Measurements from ENCODE around the gene BNIP3. TPM values are rescaled to one million over a fixed set of nuclear protein-coding genes. Genes with fewer than 3 reads are reported as not detected.

Gene BNIP3
- polyA plus RNA-seq, 2 donors, result 17.4 to 23.9 TPM

- no peak overlapping the region for H3K27ac ChIP-seq (ENCODE audit: low read depth in 2 of 2, low read length in 1 of 2)
Observed at GRCh38 chr10:131946880-131947279, 34.8 kb downstream of the BNIP3 start.

GRCh38 chr10:131946321-131946751, 35.4 kb downstream of the BNIP3 start:
- no peak overlapping the region for H3K4me3 ChIP-seq (ENCODE audit: low read depth in 1 of 2, low read length in 2 of 2)
- peaks cover 7% of the 10 kb centered on the region in 2 donors for H3K4me1 ChIP-seq (ENCODE audit: control insufficient read depth in 2 of 2, insufficient read depth in 2 of 2, low read length in 1 of 2)
- no peaks in the 10 kb centered on the region for H3K27me3 ChIP-seq (ENCODE audit: control insufficient read depth in 1 of 2, insufficient read depth in 2 of 2, low read length in 2 of 2)
- no peaks in the 10 kb centered on the region for H3K9me3 ChIP-seq (ENCODE audit: control insufficient read depth in 2 of 2, insufficient read depth in 1 of 2, low read depth in 1 of 2, low read length in 1 of 2)
- no peak overlapping the region for H3K27ac ChIP-seq (ENCODE audit: low read depth in 2 of 2, low read length in 1 of 2)
- peaks cover 8 to 34% of the 10 kb centered on the region in 2 donors for H3K36me3 ChIP-seq (ENCODE audit: control insufficient read depth in 2 of 2, insufficient read depth in 2 of 2, low read length in 1 of 2)
- WGBS, 2 donors, result 56 to 61% methylated on average over 14 of the region's 14 CpGs

More at GRCh38 chr10:131946880-131947279, 34.8 kb downstream of the BNIP3 start:
- peaks cover 8 to 33% of the 10 kb centered on the region in 2 donors for H3K36me3 ChIP-seq (ENCODE audit: control insufficient read depth in 2 of 2, insufficient read depth in 2 of 2, low read length in 1 of 2)
- no peaks in the 10 kb centered on the region for H3K9me3 ChIP-seq (ENCODE audit: control insufficient read depth in 2 of 2, insufficient read depth in 1 of 2, low read depth in 1 of 2, low read length in 1 of 2)
- H3K4me1 ChIP-seq (ENCODE audit: control insufficient read depth in 2 of 2, insufficient read depth in 2 of 2, low read length in 1 of 2), result peaks cover 6 to 7% of the 10 kb centered on the region in 2 donors
- H3K27me3 ChIP-seq (ENCODE audit: control insufficient read depth in 1 of 2, insufficient read depth in 2 of 2, low read length in 2 of 2), result no peaks in the 10 kb centered on the region
- 94 to 95% methylated on average over 14 of the region's 14 CpGs for WGBS, 2 donors
- no peak overlapping the region for H3K4me3 ChIP-seq (ENCODE audit: low read depth in 1 of 2, low read length in 2 of 2)

- Histone ChIP-seq H3K36me3 (ENCODE audit: control insufficient read depth in 2 of 2, insufficient read depth in 2 of 2, low read length in 1 of 2) (peaks cover 4 to 31% of the 10 kb centered on the region in 2 donors), H3K27me3 (ENCODE audit: control insufficient read depth in 1 of 2, insufficient read depth in 2 of 2, low read length in 2 of 2) (no peaks in the 10 kb centered on the region), H3K9me3 (ENCODE audit: control insufficient read depth in 2 of 2, insufficient read depth in 1 of 2, low read depth in 1 of 2, low read length in 1 of 2) (no peaks in the 10 kb centered on the region), H3K27ac (ENCODE audit: low read depth in 2 of 2, low read length in 1 of 2) (no peak overlapping the region), H3K4me3 (ENCODE audit: low read depth in 1 of 2, low read length in 2 of 2) (no peak overlapping the region), H3K4me1 (ENCODE audit: control insufficient read depth in 2 of 2, insufficient read depth in 2 of 2, low read length in 1 of 2) (peaks cover 7% of the 10 kb centered on the region in 2 donors)
- WGBS, 2 donors, result 89 to 95% methylated on average over 28 of the region's 28 CpGs
Observed at GRCh38 chr10:131944976-131945695, 36.6 kb downstream of the BNIP3 start.

GRCh38 chr10:131944412-131944811, 37.3 kb downstream of the BNIP3 start:
- Histone ChIP-seq H3K4me3 (ENCODE audit: low read depth in 1 of 2, low read length in 2 of 2) (no peak overlapping the region), H3K36me3 (ENCODE audit: control insufficient read depth in 2 of 2, insufficient read depth in 2 of 2, low read length in 1 of 2) (peaks cover 2 to 31% of the 10 kb centered on the region in 2 donors), H3K9me3 (ENCODE audit: control insufficient read depth in 2 of 2, insufficient read depth in 1 of 2, low read depth in 1 of 2, low read length in 1 of 2) (no peaks in the 10 kb centered on the region), H3K4me1 (ENCODE audit: control insufficient read depth in 2 of 2, insufficient read depth in 2 of 2, low read length in 1 of 2) (peaks cover 7% of the 10 kb centered on the region in 2 donors), H3K27ac (ENCODE audit: low read depth in 2 of 2, low read length in 1 of 2) (no peak overlapping the region), H3K27me3 (ENCODE audit: control insufficient read depth in 1 of 2, insufficient read depth in 2 of 2, low read length in 2 of 2) (no peaks in the 10 kb centered on the region)
- 89 to 91% methylated on average over 4 of the region's 4 CpGs for WGBS, 2 donors

GRCh38 chr10:131943021-131943814, 38.5 kb downstream of the BNIP3 start:
- no peaks in the 10 kb centered on the region for H3K9me3 ChIP-seq (ENCODE audit: control insufficient read depth in 2 of 2, insufficient read depth in 1 of 2, low read depth in 1 of 2, low read length in 1 of 2)
- 78 to 85% methylated on average over 11 of the region's 11 CpGs for WGBS, 2 donors
- H3K4me1 ChIP-seq (ENCODE audit: control insufficient read depth in 2 of 2, insufficient read depth in 2 of 2, low read length in 1 of 2), result peaks cover 7% of the 10 kb centered on the region in 2 donors
- H3K36me3 ChIP-seq (ENCODE audit: control insufficient read depth in 2 of 2, insufficient read depth in 2 of 2, low read length in 1 of 2), result peaks cover 4 to 28% of the 10 kb centered on the region in 2 donors
- H3K4me3 ChIP-seq (ENCODE audit: low read depth in 1 of 2, low read length in 2 of 2), result no peak overlapping the region
- no peak overlapping the region for H3K27ac ChIP-seq (ENCODE audit: low read depth in 2 of 2, low read length in 1 of 2)
- no peaks in the 10 kb centered on the region for H3K27me3 ChIP-seq (ENCODE audit: control insufficient read depth in 1 of 2, insufficient read depth in 2 of 2, low read length in 2 of 2)

GRCh38 chr10:131942455-131942854, 39.3 kb downstream of the BNIP3 start:
- Histone ChIP-seq H3K9me3 (ENCODE audit: control insufficient read depth in 2 of 2, insufficient read depth in 1 of 2, low read depth in 1 of 2, low read length in 1 of 2) (no peaks in the 10 kb centered on the region), H3K4me1 (ENCODE audit: control insufficient read depth in 2 of 2, insufficient read depth in 2 of 2, low read length in 1 of 2) (peaks cover 7% of the 10 kb centered on the region in 2 donors), H3K36me3 (ENCODE audit: control insufficient read depth in 2 of 2, insufficient read depth in 2 of 2, low read length in 1 of 2) (peaks cover 4 to 29% of the 10 kb centered on the region in 2 donors), H3K4me3 (ENCODE audit: low read depth in 1 of 2, low read length in 2 of 2) (no peak overlapping the region), H3K27ac (ENCODE audit: low read depth in 2 of 2, low read length in 1 of 2) (no peak overlapping the region), H3K27me3 (ENCODE audit: control insufficient read depth in 1 of 2, insufficient read depth in 2 of 2, low read length in 2 of 2) (no peaks in the 10 kb centered on the region)
- 93 to 97% methylated on average over 1 of the region's 1 CpG for WGBS, 2 donors

- Histone ChIP-seq H3K27ac (ENCODE audit: low read depth in 2 of 2, low read length in 1 of 2) (no peak overlapping the region), H3K4me3 (ENCODE audit: low read depth in 1 of 2, low read length in 2 of 2) (no peak overlapping the region), H3K4me1 (ENCODE audit: control insufficient read depth in 2 of 2, insufficient read depth in 2 of 2, low read length in 1 of 2) (peaks cover 0 to 2% of the 10 kb centered on the region in 2 donors), H3K27me3 (ENCODE audit: control insufficient read depth in 1 of 2, insufficient read depth in 2 of 2, low read length in 2 of 2) (no peaks in the 10 kb centered on the region), H3K9me3 (ENCODE audit: control insufficient read depth in 2 of 2, insufficient read depth in 1 of 2, low read depth in 1 of 2, low read length in 1 of 2) (no peaks in the 10 kb centered on the region), H3K36me3 (ENCODE audit: control insufficient read depth in 2 of 2, insufficient read depth in 2 of 2, low read length in 1 of 2) (peaks cover 7 to 22% of the 10 kb centered on the region in 2 donors)
- 97 to 99% methylated on average over 10 of the region's 10 CpGs for WGBS, 2 donors
Observed at GRCh38 chr10:131938681-131939080, 43.0 kb downstream of the BNIP3 start.

GRCh38 chr10:131937836-131938235, 43.9 kb downstream of the BNIP3 start:
- 95 to 96% methylated on average over 20 of the region's 20 CpGs for WGBS, 2 donors
- Histone ChIP-seq H3K36me3 (ENCODE audit: control insufficient read depth in 2 of 2, insufficient read depth in 2 of 2, low read length in 1 of 2) (peaks cover 7 to 19% of the 10 kb centered on the region in 2 donors), H3K9me3 (ENCODE audit: control insufficient read depth in 2 of 2, insufficient read depth in 1 of 2, low read depth in 1 of 2, low read length in 1 of 2) (no peaks in the 10 kb centered on the region), H3K4me1 (ENCODE audit: control insufficient read depth in 2 of 2, insufficient read depth in 2 of 2, low read length in 1 of 2) (peaks cover 2 to 5% of the 10 kb centered on the region in 2 donors), H3K4me3 (ENCODE audit: low read depth in 1 of 2, low read length in 2 of 2) (no peak overlapping the region), H3K27ac (ENCODE audit: low read depth in 2 of 2, low read length in 1 of 2) (no peak overlapping the region), H3K27me3 (ENCODE audit: control insufficient read depth in 1 of 2, insufficient read depth in 2 of 2, low read length in 2 of 2) (no peaks in the 10 kb centered on the region)

GRCh38 chr10:131936736-131937135, 45.0 kb downstream of the BNIP3 start:
- Histone ChIP-seq H3K9me3 (ENCODE audit: control insufficient read depth in 2 of 2, insufficient read depth in 1 of 2, low read depth in 1 of 2, low read length in 1 of 2) (no peaks in the 10 kb centered on the region), H3K27ac (ENCODE audit: low read depth in 2 of 2, low read length in 1 of 2) (no peak overlapping the region), H3K4me1 (ENCODE audit: control insufficient read depth in 2 of 2, insufficient read depth in 2 of 2, low read length in 1 of 2) (peaks cover 3 to 5% of the 10 kb centered on the region in 2 donors), H3K27me3 (ENCODE audit: control insufficient read depth in 1 of 2, insufficient read depth in 2 of 2, low read length in 2 of 2) (no peaks in the 10 kb centered on the region), H3K36me3 (ENCODE audit: control insufficient read depth in 2 of 2, insufficient read depth in 2 of 2, low read length in 1 of 2) (peaks cover 7 to 19% of the 10 kb centered on the region in 2 donors), H3K4me3 (ENCODE audit: low read depth in 1 of 2, low read length in 2 of 2) (no peak overlapping the region)
- 96% methylated on average over 18 of the region's 18 CpGs for WGBS, 2 donors

All from esophagus (tissue), 2 donors.